HG02840 (cell line): ENCODE data around the gene ZFAND4.
"Not testable (repeated sequence)": the region's sequence is repeated elsewhere in the genome, so short reads cannot be mapped to it uniquely, and the experiment has no call there.

Source experiments
- ATAC-seq: cut with Tn5 transposase; IDR thresholded peaks from one replicate; pipeline ENCODE4 v1.9.1; 2021; ENCODE audit warnings: mild to moderate bottlenecking, moderate library complexity, moderate number of reproducible peaks; ENCODE audit not compliant: unreplicated experiment, low FRiP score

The ZFAND4 gene

DNA sequence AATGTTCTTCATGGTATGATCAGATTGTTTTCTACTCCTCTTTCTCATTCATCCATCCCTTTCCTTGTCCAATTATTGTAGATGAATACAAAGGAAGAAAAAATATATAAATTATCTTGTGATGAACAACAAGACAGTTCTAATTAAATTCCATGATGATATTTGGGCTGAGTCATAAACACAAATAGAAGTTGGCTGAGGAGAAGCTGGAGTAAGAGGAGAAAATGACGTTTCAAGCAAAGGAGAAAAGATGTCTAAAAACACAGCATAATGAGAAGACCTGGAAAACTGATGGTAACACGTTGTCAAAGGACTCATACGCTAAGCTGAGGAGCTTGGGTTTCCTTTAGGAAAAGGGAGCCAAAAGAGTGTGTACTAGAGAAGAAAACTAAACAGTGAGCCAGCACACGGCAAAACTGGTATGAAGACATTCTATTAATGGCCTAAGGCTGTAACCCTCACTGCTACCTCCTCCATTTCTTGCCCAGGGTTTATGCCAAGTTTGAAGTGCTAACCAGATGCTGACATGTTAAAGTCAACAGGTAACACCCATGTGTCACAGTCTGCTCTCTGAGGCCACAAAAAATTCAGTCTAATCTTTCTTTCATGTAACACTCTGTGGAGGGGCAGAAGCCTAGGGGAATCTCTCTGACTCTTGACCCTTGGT lies 26.1 kb downstream of the ZFAND4 start:
- no peak for ATAC-seq

DNA sequence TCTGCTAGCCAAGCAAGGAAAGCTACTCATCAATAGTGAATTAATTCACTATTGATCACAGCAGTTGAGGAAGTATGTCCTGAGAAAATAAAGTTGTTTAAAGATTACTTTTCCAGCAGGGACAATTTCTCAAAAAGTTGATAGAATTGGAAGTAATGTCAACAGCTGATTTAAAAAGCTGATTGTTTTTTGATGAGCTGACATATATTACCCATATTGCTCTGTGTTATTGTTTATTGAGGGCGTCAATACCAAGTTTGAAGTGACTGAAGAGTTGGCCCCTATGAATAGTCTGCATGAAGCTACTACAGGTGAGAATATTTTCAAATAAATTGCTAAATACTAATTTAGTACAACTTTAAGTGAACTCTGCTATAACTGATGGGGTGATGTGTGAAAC lies 28.0 kb downstream of the ZFAND4 start:
- ATAC-seq, result no peak

DNA sequence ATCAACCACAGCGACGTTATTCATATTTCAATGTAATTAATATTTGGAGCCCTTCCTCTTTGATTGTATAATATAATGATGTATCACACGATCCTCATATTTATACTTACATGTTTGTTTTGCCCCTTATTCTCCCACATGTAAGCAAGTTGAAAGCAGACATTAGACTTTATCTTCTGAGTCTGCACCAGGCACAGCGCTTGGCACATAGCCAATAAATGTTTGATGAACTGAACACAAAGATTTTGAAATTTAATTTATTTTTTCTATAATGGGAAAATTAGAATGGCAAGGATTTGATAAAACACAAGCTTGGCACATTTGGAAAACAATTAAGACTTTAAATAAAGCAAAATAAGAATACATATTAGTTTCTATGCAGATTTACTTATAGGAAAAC lies 31.6 kb downstream of the ZFAND4 start:
- no peak for ATAC-seq

DNA sequence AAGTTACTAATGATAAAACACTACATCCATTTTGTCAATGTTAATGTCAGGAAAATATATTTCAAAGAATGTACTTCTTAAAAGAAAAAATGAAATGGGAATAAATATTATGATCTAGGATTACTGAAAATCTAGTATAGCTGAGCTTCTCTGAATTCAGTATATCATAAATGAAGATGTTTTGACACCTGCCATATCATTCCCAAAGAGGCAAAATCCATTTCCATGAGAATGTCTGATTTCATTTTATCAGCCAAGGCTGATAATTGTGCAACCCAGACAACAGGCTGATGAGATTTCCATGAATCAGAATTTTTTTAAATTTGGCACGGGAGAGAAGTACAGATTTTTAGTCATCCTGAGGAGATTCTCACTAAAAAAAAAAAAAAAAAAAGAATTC lies 32.5 kb downstream of the ZFAND4 start:
- ATAC-seq, result no peak

DNA sequence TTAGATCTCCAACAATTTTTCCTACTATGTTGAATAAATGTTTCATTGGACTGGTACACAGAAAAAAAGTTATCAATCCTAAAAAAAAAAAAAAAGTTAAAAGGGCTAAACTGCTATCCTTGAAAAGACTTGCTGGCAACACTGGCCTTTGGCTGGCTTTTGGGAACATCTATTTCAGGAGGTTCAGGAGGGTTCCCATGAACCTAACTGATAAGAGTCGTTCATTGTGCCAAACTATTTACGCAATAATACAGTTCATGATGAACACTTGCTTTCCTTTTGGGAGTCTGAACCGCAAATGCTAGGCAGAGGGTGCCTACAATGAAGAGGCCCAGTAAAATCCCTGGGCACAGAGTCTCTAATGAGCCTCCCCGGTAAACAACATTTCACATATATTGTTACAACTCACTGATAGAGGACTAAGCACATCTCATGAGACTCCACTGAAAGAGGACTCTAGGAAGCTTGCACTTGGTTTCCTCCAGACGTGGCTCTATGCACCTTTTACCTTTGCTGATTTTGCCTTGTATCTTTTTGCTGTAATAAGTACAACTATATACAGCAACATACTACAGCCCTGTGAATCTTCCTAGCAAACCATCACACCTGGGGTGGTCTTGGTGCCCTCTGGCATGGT lies 45.0 kb downstream of the ZFAND4 start:
- no peak for ATAC-seq

DNA sequence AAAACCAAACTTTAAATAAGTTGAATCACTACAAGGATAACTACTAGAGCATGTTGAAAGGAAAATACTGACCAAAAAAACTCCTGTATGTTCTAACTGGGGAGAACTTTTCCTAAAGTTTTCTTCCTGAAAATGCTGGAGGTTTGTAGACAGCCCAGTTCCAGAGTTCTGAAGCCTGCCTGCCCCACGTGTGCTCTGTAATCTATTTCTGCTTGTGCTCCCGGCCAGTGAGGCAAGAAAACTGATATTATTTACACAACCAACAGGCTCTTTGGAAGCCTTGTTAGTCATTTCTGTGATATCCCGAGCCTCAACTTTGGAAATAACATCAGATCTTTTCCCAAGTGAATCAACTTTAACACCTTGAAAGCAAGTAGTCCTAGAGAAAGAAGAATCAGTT lies 46.7 kb downstream of the ZFAND4 start:
- ATAC-seq, result no peak

DNA sequence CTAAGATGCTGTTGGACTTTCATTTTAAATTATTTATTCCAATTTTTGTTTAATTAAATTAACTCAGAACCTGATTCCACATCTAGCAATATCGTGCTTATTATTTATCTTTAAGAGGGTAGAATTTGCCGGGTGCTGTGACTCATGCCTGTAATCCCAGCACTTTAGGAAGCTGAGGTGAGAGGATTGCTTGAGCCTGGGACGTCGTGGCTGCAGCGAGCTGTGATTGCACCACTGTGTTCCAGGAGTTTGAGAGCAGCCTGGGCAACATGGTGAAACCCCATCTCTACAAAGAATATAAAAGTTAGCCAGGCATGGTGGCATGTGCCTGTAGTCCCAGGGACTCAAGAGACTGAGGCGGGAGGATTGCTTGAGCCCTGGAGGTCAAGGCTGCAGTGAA lies 47.8 kb downstream of the ZFAND4 start:
- ATAC-seq, result no peak

DNA sequence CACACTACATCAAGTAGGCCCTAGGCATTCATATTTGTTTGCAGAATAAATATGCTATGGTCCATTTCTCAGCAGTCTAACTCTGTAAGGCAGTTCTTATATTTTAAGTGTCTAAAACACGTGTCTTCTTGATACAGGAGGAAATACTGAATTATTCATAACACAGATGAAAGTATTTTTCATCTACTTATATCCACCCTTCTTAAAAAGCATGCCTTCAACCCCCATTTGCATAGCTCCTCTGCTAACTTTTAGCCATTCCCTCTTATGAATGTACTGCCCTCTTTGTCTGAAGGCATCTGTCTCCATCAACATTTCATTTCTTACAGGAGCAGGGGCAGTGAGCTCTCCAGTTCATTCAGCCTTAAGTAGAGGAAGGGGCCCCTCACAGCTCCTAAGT lies 57.7 kb downstream of the ZFAND4 start:
- ATAC-seq, result no peak

DNA sequence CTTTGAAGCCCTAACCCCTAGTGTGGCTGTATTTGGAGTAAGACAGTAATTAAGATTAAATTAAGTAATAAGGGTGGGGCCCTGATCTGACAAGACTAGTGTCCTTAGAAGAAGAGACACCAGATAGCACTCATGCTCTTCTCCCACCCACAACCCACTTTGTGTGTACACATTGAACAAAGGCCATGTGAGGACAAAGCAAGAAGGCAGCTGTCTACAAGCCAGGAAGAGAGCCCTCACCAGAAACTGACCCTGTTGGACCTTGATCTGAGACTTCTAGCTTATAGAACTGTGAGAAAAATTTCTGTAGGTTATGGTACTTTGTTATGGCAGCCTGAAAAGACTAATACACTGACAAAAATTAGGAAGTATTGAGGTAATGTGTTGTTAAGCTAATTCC lies 59.8 kb downstream of the ZFAND4 start:
- no peak for ATAC-seq

DNA sequence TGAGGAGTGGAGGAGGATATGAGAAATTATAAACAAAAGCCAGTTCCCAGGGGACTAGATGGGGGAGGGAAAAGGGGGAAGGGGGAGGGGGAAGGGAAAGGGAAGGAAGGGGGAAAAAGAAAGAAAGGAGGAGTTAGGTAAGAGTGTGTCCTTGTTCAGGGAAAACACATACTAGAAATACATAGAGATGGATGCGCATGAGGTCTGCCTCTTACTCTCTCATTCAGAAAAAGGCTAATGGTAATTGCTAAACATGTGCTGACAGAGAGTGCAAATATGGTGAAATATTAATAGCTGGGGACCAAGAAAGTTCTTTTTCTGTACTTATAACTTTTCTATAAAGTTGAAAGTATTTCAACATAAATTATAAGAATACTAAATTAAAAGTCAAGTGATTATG lies 64.5 kb downstream of the ZFAND4 start:
- no peak for ATAC-seq

DNA sequence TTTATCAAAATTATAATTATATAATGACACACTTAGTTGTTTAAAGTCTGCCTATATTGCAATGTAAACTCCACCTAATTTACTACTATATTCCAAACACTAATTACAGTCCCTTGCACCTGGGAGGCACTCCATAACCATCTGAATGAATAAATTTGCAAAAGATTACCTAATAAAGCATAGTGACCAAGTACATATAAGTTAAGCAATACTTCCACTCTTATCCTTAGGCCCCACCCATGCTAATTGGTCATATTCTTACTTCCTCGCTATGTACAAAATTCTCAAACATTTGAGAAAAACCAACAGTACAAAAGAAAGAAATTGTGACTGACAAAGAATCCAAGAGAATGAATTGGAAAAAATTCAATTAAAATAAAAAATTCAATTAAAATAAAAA lies 65.3 kb downstream of the ZFAND4 start:
- ATAC-seq, result no peak

DNA sequence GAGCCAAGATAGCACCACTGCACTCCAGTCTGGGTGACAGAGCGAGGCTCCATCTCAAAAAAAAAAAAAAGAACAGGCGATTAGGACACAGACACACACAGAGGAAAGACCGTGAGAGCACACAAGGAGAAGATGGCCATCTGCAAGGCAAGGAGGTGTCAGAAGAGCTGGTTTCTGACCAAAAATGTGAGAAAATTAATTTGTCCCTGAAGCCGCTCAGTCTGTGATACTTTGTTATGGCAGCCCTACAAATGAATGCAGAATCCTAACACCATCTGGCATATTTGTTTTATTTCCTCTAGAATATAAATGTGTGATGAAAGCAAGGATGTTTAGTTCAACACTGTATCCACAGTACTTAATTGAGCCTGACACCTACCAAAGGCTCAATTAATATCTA lies 69.7 kb downstream of the ZFAND4 start:
- no peak for ATAC-seq

DNA sequence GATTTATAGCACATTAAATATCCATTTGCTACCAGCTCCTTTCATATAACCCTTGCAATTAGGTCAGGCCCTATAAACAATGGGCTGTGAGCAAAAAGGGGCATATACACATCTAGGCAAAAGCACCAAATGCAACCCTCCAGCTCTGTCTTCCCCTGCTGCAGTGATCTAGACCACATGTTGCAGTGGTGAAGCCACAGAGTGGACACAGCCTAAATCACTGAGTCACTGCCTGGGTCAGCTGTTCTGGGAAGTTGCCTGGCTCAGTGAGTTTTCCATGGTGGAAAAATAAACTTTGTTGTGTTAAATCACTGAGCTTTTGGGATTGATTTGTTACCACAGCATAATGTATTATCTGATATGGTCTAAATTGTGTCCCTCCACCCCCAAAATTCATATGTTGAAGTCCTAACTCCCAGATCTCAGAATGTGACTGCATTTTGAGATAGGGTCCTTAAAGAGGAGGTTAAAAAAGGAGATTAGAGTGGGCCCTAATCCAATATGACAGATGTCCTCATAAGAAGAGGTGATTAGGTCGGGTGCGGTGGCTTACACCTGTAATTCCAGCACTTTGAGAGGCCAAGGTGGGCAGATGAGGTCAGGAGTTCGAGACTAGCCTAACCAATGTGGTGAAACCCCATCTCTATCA lies 70.4 kb downstream of the ZFAND4 start:
- no peak for ATAC-seq

DNA sequence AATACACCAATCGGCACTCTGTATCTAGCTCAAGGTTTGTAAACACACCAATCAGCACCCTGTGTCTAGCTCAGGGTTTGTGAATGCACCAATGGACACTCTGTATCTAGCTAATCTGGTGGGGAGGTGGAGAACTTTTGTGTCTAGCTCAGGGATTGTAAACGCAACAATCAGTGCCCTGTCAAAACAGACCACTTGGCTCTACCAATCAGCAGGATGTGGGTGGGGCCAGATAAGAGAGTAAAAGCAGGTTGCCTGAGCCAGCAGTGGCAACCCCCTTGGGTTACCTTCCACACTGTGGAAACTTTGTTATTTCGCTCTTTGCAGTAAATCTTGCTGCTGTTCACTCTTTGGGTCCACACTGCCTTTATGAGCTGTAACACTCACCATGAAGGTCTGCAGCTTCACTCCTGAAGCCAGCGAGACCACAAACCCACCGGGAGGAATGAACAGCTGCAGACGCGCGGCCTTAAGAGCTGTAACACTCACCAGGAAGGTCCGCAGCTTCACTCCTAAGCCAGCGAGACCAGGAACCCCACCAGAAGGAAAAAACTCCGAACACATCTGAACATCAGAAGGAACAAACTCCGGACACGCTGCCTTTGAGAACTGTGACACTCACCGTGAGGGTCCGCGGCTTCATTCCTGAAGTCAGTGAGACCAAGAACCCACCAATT lies 71.2 kb downstream of the ZFAND4 start:
- not testable (repeated sequence) for ATAC-seq

DNA sequence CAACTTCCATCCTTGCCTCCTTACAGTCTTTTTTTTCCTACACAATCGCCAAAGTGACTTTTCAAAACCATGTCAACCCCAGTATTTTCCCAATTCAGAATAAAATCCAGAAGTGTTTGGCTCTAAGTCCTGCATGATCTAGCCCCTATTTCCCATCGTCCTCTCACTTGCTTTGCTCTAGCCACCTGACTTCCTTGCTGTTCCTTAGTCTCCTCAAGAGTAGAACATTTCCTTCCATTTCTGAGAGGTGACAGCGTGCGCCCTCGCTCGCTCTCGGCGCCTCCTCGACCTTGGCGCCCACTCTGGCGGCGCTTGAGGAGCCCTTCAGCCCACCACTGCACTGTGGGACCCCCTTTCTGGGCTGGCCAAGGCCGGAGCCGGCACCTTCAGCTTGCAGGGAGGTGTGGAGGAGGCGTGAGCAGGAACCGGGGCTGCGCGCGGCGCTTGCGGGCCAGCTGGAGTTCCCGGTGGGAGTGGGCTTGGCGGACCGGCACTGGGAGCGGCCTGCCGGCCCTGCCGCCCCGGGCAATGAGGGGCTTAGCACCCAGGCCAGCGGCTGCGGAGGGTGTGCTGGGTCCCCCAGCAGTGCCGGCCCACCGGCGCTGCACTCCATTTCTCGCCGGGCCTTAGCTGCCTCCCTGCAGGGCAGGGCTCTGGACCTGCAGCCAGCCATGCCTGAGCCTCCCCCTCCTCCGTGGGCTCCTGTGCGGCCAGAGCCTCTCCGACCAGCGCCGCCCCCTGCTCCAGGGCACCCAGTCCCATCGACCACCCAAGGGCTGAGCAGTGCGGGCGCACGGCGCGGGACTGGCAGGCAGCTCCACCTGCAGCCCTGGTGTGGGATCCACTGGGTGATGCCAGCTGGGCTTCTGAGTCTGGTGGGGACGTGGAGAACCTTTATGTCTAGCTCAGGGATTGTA lies 72.0 kb downstream of the ZFAND4 start:
- ATAC-seq, result not testable (repeated sequence)

DNA sequence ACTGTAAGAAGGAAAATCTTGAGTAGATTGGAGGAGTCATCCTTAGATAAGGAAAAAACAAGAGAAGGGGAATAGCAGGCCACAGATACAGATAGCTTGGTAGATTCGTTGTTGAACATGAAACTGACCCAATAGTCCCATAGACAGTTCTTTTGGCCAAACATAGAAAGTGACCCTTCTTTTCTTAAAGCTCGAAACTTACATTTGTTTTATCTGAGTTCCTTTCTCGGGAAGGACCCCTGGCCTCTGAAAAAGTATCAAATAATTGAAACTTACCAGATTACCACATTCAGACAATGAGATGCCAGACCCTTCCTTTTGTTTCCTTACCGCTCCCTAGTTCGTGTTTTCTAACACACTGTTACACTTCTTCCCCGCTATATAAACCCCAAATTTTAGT lies 72.9 kb downstream of the ZFAND4 start:
- no peak for ATAC-seq

DNA sequence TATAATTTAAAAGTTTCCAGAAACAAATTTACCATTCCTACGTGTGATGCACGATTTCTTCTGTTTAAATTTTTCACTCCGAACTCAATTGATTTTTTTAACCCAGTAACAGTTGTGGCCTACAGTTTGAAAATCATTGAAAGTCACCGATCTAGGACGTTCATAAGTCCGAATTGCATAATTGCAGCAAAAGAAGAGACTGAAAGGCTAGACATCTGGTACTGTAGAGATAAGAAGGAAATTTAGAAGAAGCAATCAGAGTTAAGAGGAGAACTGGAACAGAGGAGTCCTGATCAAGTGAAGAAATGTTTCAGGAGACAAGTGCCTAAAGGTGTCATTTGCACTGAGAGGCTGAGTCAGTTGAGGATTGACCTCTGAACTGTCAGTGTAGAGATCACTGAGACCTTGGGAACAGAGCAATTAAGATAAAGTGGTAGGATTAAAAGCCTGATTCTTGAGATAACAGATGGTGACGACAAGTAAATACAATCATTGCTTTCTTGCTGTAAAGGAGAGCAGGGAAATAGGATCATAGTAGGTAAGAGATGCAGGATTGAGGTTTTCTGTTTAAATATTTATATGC lies 73.5 kb downstream of the ZFAND4 start:
- ATAC-seq, result no peak

DNA sequence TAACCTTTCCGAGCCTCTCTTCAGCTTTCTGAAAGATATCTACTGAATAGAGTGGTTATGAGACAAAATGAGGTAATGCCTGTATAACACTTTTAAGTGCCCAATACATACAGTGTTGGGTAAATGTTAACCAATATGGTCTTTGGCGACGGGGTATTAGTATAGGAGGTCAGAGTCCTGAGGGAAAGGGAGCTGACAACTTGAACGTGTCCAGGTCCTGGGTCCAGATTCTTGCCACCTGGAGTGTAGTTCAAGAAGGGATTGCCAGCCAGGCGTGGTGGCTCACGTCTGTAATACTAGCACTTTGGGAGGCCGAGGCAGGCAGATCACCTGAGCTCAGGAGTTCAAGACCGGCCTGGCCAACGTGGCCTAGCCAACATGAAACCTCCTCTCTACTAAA lies 76.0 kb downstream of the ZFAND4 start:
- ATAC-seq, result no peak

DNA sequence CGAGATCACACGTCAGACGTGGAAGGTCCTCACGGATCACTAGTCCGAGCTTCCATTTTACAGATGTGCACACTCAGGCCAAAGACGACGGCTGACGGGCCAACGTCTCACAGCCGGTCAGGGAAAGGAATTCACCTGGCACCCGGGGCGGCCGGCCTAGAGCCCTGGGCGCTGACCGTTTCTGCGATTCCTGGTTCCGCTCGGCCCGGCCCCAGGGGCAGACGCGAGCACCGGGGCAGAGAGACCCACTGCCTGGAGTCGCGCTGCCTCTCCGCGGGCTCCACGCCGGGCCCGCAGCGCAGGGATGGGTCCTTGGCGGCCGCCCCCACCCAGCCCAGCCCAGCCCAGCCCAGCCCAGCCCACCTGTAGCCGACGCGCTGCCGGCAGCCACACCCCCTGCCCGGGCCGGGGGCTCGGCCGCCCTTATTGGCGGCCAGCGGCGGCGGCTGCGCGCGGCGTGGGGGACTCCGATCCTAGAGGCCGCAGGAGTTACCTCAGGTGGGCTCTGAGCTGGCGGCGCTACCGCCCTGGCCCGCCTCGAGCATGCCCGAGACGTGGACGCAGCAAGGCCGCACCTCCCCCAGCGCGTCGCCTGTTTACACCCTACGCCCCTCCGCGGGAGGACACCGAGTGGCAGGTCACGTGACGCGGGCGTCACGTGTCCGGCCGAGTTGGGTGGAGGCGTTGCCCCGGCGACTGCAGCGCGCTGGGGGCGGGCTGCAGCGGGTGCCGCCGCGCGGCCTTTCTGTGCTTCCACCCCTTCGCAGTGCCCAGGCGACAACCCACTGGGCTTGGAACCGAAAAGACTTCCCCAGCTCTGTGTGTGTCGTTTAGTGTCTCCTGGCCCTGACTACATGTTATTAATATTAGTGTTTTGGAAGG lies 78.1 kb downstream of the ZFAND4 start:
- ATAC-seq, result peak; percentile 90
